ENCODE measurements around the gene OSER1.

GRCh38 chr20:44206132-44206531 lies 4.4 kb downstream of the OSER1 start:
- TF ChIP-seq GATA3 (IDR thresholded peaks at IDR 0.05; ENCODE audit: low read depth, low read length) (no peak), GATA2 (IDR thresholded peaks at IDR 0.05; ENCODE audit: low read depth, low read length) (no peak)

Data from SH-SY5Y (cell line).